ENCODE results near the gene MPRIP.

Gene MPRIP

GRCh38 chr17:17055286-17056155, 13.3 kb downstream of the MPRIP start:
- DNase-seq, result no peak
- TF ChIP-seq, protein P1, sequence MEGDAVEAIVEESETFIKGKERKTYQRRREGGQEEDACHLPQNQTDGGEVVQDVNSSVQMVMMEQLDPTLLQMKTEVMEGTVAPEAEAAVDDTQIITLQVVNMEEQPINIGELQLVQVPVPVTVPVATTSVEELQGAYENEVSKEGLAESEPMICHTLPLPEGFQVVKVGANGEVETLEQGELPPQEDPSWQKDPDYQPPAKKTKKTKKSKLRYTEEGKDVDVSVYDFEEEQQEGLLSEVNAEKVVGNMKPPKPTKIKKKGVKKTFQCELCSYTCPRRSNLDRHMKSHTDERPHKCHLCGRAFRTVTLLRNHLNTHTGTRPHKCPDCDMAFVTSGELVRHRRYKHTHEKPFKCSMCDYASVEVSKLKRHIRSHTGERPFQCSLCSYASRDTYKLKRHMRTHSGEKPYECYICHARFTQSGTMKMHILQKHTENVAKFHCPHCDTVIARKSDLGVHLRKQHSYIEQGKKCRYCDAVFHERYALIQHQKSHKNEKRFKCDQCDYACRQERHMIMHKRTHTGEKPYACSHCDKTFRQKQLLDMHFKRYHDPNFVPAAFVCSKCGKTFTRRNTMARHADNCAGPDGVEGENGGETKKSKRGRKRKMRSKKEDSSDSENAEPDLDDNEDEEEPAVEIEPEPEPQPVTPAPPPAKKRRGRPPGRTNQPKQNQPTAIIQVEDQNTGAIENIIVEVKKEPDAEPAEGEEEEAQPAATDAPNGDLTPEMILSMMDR (IDR thresholded peaks at IDR 0.05), result no peak
- Mint-ChIP-seq H3K9me3 (no peaks in the 10 kb centered on the region), H3K36me3 (ENCODE audit: low read depth) (no peaks in the 10 kb centered on the region), H3K4me1 (peaks cover 78% of the 10 kb centered on the region), H3K27me3 (ENCODE audit: low read depth, poor library complexity) (no peaks in the 10 kb centered on the region), H3K4me3 (no peak overlapping the region), H3K27ac (no peak overlapping the region)

- TF ChIP-seq, protein P1 (IDR thresholded peaks at IDR 0.05), result no peak
- Mint-ChIP-seq H3K4me1 (peaks cover 78% of the 10 kb centered on the region), H3K27me3 (ENCODE audit: low read depth, poor library complexity) (no peaks in the 10 kb centered on the region), H3K9me3 (no peaks in the 10 kb centered on the region), H3K27ac (no peak overlapping the region), H3K4me3 (no peak overlapping the region), H3K36me3 (ENCODE audit: low read depth) (no peaks in the 10 kb centered on the region)
- no peak for DNase-seq
Measured at GRCh38 chr17:17056156-17056539, 13.9 kb downstream of the MPRIP start.

DNA sequence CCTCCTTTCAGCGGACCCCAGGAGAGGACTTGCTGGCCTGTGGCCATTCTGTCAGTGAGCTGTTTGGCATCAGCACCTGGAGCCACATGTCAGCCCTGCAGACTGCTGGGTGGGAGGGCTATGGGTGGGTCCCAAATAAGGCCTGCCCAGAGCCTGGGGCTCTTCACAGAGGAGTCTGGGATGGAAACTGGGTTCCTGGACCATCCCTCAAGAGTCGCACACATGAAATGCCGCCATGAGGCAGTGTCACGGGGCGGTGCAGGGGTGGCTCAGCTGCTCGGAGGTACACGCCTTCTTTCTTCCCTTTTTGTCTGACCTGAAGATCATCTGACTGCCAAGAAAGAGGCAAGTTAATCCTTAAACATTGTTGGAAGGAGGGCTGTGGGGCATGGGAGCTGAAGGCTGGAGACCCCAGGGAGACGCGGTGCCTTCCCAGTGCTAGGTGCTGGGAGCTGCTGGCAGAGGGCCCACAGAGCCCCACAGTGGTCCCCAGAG, 14.8 kb downstream of the MPRIP start:
- no peak for DNase-seq
- TF ChIP-seq, protein P1 (IDR thresholded peaks at IDR 0.05), result no peak
- Mint-ChIP-seq H3K36me3 (ENCODE audit: low read depth) (no peaks in the 10 kb centered on the region), H3K4me3 (no peak overlapping the region), H3K27me3 (ENCODE audit: low read depth, poor library complexity) (no peaks in the 10 kb centered on the region), H3K27ac (peak overlapping the region; percentile 68), H3K9me3 (no peaks in the 10 kb centered on the region), H3K4me1 (peaks cover 72% of the 10 kb centered on the region)

GRCh38 chr17:17058304-17058703, 16.0 kb downstream of the MPRIP start:
- H3K4me3 Mint-ChIP-seq, result no peak overlapping the region
- H3K36me3 Mint-ChIP-seq (ENCODE audit: low read depth), result peaks cover 4% of the 10 kb centered on the region
- no peaks in the 10 kb centered on the region for H3K27me3 Mint-ChIP-seq (ENCODE audit: low read depth, poor library complexity)
- H3K27ac Mint-ChIP-seq, result no peak overlapping the region
- H3K9me3 Mint-ChIP-seq, result no peaks in the 10 kb centered on the region
- H3K4me1 Mint-ChIP-seq, result peaks cover 73% of the 10 kb centered on the region
- DNase-seq, result no peak
- TF ChIP-seq, protein P1 (IDR thresholded peaks at IDR 0.05), result no peak

DNA sequence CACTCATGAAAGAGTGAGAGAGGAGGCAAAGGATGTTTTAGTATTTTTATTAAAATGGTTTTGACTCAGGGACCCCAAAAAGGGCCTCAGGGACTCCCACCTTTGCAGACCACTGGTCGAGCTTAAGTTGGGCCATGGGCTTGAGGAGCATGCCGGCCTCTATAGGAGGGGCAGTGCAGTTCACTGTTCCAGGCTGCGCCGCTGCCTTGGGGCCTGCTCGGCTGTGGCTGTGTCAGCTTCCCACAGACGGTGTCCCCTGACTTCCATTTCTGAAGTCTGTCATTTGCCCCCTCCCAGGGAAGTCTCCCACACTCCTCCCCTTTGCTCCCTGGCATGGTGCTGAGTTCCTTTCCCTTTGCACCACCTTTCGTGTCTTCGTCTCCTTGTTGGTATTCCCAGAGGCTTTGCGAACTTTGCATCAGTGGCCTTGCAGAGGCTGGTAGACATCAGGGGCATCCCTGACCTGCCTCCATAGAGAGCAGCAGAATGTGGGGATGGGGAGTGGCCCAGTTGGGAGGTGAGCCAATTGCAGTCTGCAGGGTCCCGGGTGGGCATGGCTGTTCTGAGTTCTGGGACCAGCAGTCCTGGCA, 17.1 kb downstream of the MPRIP start:
- DNase-seq, result no peak
- peaks cover 11% of the 10 kb centered on the region for H3K36me3 Mint-ChIP-seq (ENCODE audit: low read depth)
- H3K9me3 Mint-ChIP-seq, result no peaks in the 10 kb centered on the region
- no peak overlapping the region for H3K27ac Mint-ChIP-seq
- TF ChIP-seq, protein P1 (IDR thresholded peaks at IDR 0.05), result no peak
- peaks cover 65% of the 10 kb centered on the region for H3K4me1 Mint-ChIP-seq
- no peak overlapping the region for H3K4me3 Mint-ChIP-seq
- H3K27me3 Mint-ChIP-seq (ENCODE audit: low read depth, poor library complexity), result no peaks in the 10 kb centered on the region
